CD4-positive, CD25-positive, alpha-beta regulatory T cell (primary cell): Measurements from ENCODE around the gene ACACB. TPM values are rescaled to one million over a fixed set of nuclear protein-coding genes. Genes with fewer than 3 reads are reported as not detected.

ENCODE experiments used
- ATAC-seq, 2 donors: fragments of 150-1000 bp; cut with Tn5 transposase; one replicate each; pipeline ENCODE4 v1.10.0; 2021; ENCODE audit warnings: low read depth in 2 of 2, moderate number of reproducible peaks in 2 of 2, moderate library complexity in 1 of 2
- DNase-seq, 3 donors: peaks; one replicate each; pipeline versions ENCODE4 v3.0.0 to v3.0.0-alpha.2; 2012 to 2022; ENCODE audit warnings: mixed read lengths in 1 of 3
- H3K27ac ChIP-seq: one replicate; pipeline ENCODE4 v1.7.0; 2013; ENCODE audit warnings: mild to moderate bottlenecking, low read length; ENCODE audit not compliant: insufficient read depth, poor library complexity, severe bottlenecking
- H3K27me3 ChIP-seq: one replicate; pipeline ENCODE4 v1.7.0; 2013; ENCODE audit warnings: low read length; ENCODE audit not compliant: control insufficient read depth, insufficient read depth
- H3K36me3 ChIP-seq: one replicate; pipeline ENCODE4 v1.7.0; 2013; ENCODE audit warnings: mild to moderate bottlenecking, low read length, moderate library complexity; ENCODE audit not compliant: control insufficient read depth, insufficient read depth
- H3K4me1 ChIP-seq: 2 replicates; pipeline ENCODE4 v1.7.0; 2013; ENCODE audit warnings: mild to moderate bottlenecking, low read length; ENCODE audit not compliant: insufficient read depth, control insufficient read depth, poor library complexity, severe bottlenecking
- H3K4me3 ChIP-seq: one replicate; pipeline ENCODE4 v1.7.0; 2013; ENCODE audit warnings: low read depth, mild to moderate bottlenecking, low read length, moderate library complexity
- H3K9me3 ChIP-seq, 2 experiments: 1 replicate in 1 of 2; 2 replicates in 1 of 2; pipeline ENCODE4 v1.7.0; 2013; ENCODE audit warnings: low read length in 2 of 2, mild to moderate bottlenecking in 1 of 2, moderate library complexity in 1 of 2; ENCODE audit not compliant: control insufficient read depth in 2 of 2
- H3K27ac Mint-ChIP-seq, 3 donors: one replicate each; pipeline ENCODE4 v1.8.0; 2020 to 2022; ENCODE audit warnings: mild to moderate bottlenecking in 3 of 3, mixed read lengths in 3 of 3, moderate library complexity in 2 of 3
- H3K27me3 Mint-ChIP-seq: one replicate; pipeline ENCODE4 v1.8.0; 2022; ENCODE audit warnings: mild to moderate bottlenecking, mixed read lengths
- H3K36me3 Mint-ChIP-seq: one replicate; pipeline ENCODE4 v1.8.0; 2020; ENCODE audit warnings: mixed read lengths
- H3K4me1 Mint-ChIP-seq, 4 donors: one replicate each; pipeline ENCODE4 v1.8.0; 2020 to 2022; ENCODE audit warnings: mixed read lengths in 4 of 4, mild to moderate bottlenecking in 1 of 4
- H3K4me3 Mint-ChIP-seq, 4 donors: one replicate each; pipeline ENCODE4 v1.8.0; 2020 to 2022; ENCODE audit warnings: mild to moderate bottlenecking in 4 of 4, mixed read lengths in 4 of 4, moderate library complexity in 3 of 4
- H3K9me3 Mint-ChIP-seq, 7 donors: one replicate each; pipeline ENCODE4 v1.8.0; 2020 to 2022; ENCODE audit warnings: mixed read lengths in 7 of 7, mild to moderate bottlenecking in 3 of 7, moderate library complexity in 2 of 7
- polyA plus RNA-seq, 4 donors: library from polyadenylated mRNA; unstranded; fragments of 300-500 nt; fragmentation: Illumina TruSeq; gene quantifications; one replicate each; pipeline ENCODE4 v1.2.3, GENCODE V29; 2021
- total RNA-seq: library from RNA; stranded (reverse); gene quantifications from one replicate; pipeline ENCODE4 v1.2.3, GENCODE V29; 2022

Gene ACACB
- total and polyA plus RNA-seq, 5 donors from 2014 or later = 0.47 to 23.5 (median 1.2) TPM

DNA sequence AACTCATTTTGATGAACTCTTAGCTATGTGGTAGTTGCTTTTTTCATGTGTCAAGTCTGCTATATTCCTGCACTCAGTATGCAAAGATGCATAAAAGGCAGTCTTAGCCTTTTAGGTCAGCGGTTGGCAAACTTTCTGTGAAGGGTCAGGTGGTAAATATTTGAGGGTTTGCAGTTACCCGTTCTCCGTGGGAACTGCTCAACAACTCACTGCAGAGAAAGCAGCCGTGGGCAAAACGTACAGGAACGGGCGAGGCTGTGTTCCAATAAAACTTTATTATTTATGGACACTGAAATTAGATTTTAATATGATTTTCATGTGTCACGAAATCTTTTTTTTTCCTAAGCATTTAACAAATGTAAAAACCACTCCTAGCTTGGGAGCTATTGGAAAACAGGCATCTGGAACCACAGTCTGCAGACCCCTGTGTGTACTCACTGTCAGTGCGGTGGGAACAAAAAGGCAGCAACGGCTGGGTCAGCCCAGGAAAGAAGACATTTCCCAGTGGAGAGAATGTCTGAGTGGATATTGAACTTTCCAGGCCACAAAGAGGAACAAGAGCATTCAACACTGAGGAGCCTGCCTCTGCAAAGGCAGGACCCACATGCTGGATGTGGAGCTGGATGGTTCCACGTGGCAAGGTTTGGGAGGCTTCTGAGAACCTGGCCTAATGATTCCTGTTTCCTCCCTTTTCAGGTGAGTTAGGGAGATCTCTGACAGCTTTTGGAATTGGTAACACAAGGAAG, 3.5 kb upstream of the ACACB start:
- DNase-seq (no peak), ATAC-seq (no peak)
- peak overlapping the region in 1 of 4 donors; percentile 69 for H3K4me3 Mint-ChIP-seq
- no peaks in the 10 kb centered on the region for H3K36me3 ChIP-seq
- H3K27ac Mint-ChIP-seq = no peak overlapping the region
- H3K9me3 ChIP-seq = no peaks in the 10 kb centered on the region
- H3K27me3 ChIP-seq = no peaks in the 10 kb centered on the region
- H3K27me3 Mint-ChIP-seq = no peaks in the 10 kb centered on the region
- no peak overlapping the region for H3K27ac ChIP-seq
- H3K4me3 ChIP-seq = no peak overlapping the region
- H3K4me1 ChIP-seq = peaks cover 12% of the 10 kb centered on the region
- H3K9me3 Mint-ChIP-seq = no peaks in the 10 kb centered on the region
- H3K4me1 Mint-ChIP-seq = peaks cover 0 to 36% (median 21%) of the 10 kb centered on the region in 4 donors
- H3K36me3 Mint-ChIP-seq = peaks cover 6% of the 10 kb centered on the region

DNA sequence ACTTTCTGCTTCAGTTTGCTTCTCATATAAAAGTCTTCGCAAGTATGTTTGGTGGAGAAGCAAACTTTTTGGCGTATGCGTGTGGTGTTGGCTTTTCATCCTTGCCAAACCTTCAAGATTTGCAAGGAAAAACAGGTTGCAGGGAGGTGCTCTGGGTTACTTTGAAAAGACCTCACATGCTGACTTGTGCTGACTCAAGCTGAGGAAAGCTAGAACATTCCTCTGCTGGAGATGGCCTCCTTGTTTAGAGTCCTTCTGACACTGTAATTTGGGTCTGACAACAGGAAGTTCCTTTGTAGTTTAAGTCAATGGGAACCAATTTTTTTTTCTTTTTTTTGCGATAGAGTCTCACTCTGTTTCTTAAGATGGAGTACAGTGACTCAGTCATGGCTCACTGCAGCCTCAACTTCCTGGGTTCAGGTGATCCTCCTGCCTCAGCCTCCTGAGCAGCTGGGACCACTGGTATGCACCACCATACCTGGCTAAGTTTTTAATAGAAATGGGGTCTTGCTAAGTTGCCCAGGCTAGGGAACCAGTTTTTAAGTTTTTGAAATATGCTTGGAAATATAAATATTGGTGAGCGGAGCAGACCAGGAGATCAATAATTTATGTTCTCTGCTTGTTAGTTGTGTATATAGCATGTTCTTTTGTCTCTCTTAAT, 2.6 kb upstream of the ACACB start:
- no peak for ATAC-seq
- Mint-ChIP-seq H3K36me3 (peaks cover 5% of the 10 kb centered on the region), H3K4me1 (peaks cover 0 to 36% (median 23%) of the 10 kb centered on the region in 4 donors), H3K9me3 (no peaks in the 10 kb centered on the region), H3K27ac (peak overlapping the region in 1 of 3 donors; percentile 35), H3K27me3 (no peaks in the 10 kb centered on the region), H3K4me3 (peak overlapping the region in 3 of 4 donors; percentile 13 to 41 (median 36))
- Histone ChIP-seq H3K27me3 (no peaks in the 10 kb centered on the region), H3K9me3 (no peaks in the 10 kb centered on the region), H3K4me3 (no peak overlapping the region), H3K27ac (no peak overlapping the region), H3K4me1 (peaks cover 12% of the 10 kb centered on the region), H3K36me3 (no peaks in the 10 kb centered on the region)
- no peak for DNase-seq

DNA sequence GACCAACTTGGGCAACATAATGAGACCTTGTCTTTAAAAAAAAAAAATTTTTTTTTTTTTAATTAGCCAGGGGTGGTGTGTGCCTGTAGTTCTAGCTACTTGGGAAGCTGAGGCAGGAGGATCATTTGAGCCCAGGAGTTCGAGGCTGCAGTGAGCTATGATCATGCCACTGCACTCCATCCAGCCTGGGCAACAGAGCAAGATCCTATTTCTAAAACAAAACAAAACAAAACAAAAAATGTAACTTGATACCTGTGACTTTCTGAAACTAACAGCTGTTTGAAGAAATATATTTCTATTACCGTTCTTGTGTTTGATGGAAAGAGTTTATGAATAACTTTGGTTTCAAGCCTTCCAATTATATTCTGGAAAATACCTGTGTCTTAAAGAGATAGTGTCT, 1.7 kb upstream of the ACACB start:
- peaks cover 5% of the 10 kb centered on the region for H3K36me3 Mint-ChIP-seq
- ATAC-seq (no peak), DNase-seq (no peak)
- Histone ChIP-seq H3K36me3 (no peaks in the 10 kb centered on the region), H3K27ac (no peak overlapping the region), H3K27me3 (no peaks in the 10 kb centered on the region), H3K9me3 (no peaks in the 10 kb centered on the region), H3K4me3 (no peak overlapping the region), H3K4me1 (peaks cover 12% of the 10 kb centered on the region)
- H3K9me3 Mint-ChIP-seq = no peaks in the 10 kb centered on the region
- H3K27me3 Mint-ChIP-seq = no peaks in the 10 kb centered on the region
- H3K4me3 Mint-ChIP-seq = no peak overlapping the region
- no peak overlapping the region for H3K27ac Mint-ChIP-seq
- peaks cover 0 to 36% (median 23%) of the 10 kb centered on the region in 4 donors for H3K4me1 Mint-ChIP-seq

DNA sequence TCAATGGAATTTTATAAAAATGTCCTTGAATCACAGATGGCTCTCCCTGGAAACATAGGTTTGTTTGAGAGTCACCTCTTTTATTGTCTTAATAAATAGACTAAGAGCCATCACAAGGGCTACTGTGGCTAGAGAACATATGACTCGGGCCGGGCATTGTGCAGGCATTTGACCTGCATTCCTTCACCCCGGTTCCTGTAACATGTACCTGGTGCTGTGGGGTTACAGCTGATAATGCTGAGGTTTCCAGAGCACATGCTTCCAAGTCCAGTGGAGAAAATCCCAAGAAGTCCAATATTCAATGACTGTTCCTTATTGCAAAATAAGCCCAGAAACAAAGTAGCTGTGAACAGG, 1.0 kb upstream of the ACACB start:
- Histone ChIP-seq H3K27me3 (no peaks in the 10 kb centered on the region), H3K4me3 (no peak overlapping the region), H3K4me1 (peaks cover 12% of the 10 kb centered on the region), H3K27ac (no peak overlapping the region), H3K9me3 (no peaks in the 10 kb centered on the region), H3K36me3 (no peaks in the 10 kb centered on the region)
- Mint-ChIP-seq H3K4me3 (no peak overlapping the region), H3K36me3 (peaks cover 5% of the 10 kb centered on the region), H3K9me3 (no peaks in the 10 kb centered on the region), H3K27me3 (no peaks in the 10 kb centered on the region), H3K27ac (peak overlapping the region in 1 of 3 donors; percentile 5), H3K4me1 (peaks cover 0 to 34% (median 23%) of the 10 kb centered on the region in 4 donors)
- ATAC-seq (no peak), DNase-seq (no peak)

DNA sequence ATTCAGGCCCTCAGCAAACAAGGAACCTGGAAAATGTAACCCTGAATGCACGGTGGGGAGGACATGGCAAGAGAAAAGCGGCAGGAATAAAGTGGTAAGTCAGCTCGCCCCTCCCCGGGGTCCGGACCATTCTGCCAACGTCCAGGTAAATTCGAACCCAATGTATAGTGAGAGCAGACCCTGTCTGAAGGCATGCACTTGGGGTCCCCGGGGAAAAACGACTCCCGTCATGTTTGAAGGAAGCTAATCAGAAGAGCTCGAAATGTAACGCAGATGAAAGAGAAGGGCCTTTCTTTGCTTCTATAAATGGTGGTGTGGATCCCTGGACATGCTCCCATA, 193 bp downstream of the ACACB start:
- Mint-ChIP-seq H3K9me3 (no peaks in the 10 kb centered on the region), H3K4me3 (no peak overlapping the region), H3K27me3 (no peaks in the 10 kb centered on the region), H3K36me3 (peaks cover 5% of the 10 kb centered on the region), H3K4me1 (peaks cover 0 to 32% (median 22%) of the 10 kb centered on the region in 4 donors), H3K27ac (no peak overlapping the region)
- peaks cover 11% of the 10 kb centered on the region for H3K4me1 ChIP-seq
- ATAC-seq (no peak), DNase-seq (no peak)
- H3K27ac ChIP-seq = no peak overlapping the region
- H3K27me3 ChIP-seq = no peaks in the 10 kb centered on the region
- H3K9me3 ChIP-seq = no peaks in the 10 kb centered on the region
- H3K4me3 ChIP-seq = no peak overlapping the region
- no peaks in the 10 kb centered on the region for H3K36me3 ChIP-seq

DNA sequence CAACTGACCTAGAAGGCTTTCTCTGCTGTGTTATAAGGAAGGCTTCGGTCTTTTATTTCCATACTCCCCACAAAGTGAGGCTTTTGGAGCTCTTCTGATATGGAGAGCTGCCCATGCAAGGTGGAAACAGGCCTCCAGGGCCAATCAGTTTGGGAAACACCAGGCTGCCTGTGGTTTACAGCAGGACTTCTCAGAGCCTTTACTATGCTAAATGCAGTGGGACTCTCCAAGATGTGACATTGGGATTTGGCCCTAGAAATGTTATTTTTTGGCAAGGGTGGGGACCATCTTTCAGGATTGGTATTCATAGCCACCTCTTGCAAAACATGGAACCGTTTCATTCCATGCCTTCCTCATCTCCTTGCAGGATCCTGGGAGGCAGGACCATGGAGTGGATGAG, 3.7 kb downstream of the ACACB start:
- Histone ChIP-seq H3K27me3 (no peaks in the 10 kb centered on the region), H3K27ac (no peak overlapping the region), H3K9me3 (no peaks in the 10 kb centered on the region), H3K36me3 (no peaks in the 10 kb centered on the region), H3K4me3 (no peak overlapping the region), H3K4me1 (no peaks in the 10 kb centered on the region)
- ATAC-seq (no peak), DNase-seq (no peak)
- no peaks in the 10 kb centered on the region for H3K27me3 Mint-ChIP-seq
- peaks cover 0 to 8% (median 6%) of the 10 kb centered on the region in 4 donors for H3K4me1 Mint-ChIP-seq
- H3K27ac Mint-ChIP-seq = peak overlapping the region in 1 of 3 donors; percentile 29
- no peak overlapping the region for H3K4me3 Mint-ChIP-seq
- no peaks in the 10 kb centered on the region for H3K9me3 Mint-ChIP-seq
- peaks cover 5% of the 10 kb centered on the region for H3K36me3 Mint-ChIP-seq

DNA sequence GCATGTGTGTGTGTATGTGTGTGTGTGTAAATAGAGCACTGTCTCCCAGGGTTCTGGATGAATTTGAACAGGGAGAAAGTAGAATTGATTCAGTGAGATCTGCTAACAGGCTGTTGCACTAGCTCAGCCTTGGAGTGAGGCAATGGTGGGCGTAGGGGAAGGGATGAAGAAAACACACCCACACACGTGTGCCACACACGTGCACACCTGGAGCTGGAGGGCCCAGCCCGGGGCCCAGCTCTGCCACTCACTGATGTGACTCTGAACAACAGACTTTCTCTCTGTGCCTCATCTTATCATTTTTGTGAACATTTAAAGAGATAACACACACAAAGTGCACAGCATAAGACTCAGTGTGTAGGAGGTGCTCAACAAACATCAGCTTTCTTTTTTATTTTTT, 4.2 kb downstream of the ACACB start:
- ATAC-seq (no peak), DNase-seq (no peak)
- no peaks in the 10 kb centered on the region for H3K36me3 ChIP-seq
- no peaks in the 10 kb centered on the region for H3K9me3 ChIP-seq
- no peaks in the 10 kb centered on the region for H3K27me3 ChIP-seq
- H3K4me3 ChIP-seq = no peak overlapping the region
- no peaks in the 10 kb centered on the region for H3K4me1 ChIP-seq
- Mint-ChIP-seq H3K9me3 (no peaks in the 10 kb centered on the region), H3K4me1 (peaks cover 0 to 4% (median 3%) of the 10 kb centered on the region in 4 donors), H3K27me3 (no peaks in the 10 kb centered on the region), H3K36me3 (peaks cover 5% of the 10 kb centered on the region), H3K27ac (peak overlapping the region in 1 of 3 donors; percentile 29), H3K4me3 (no peak overlapping the region)
- H3K27ac ChIP-seq = no peak overlapping the region
